Keratinocyte (primary cell): ENCODE measurements around the gene PARP14. TPM values are rescaled to one million over a fixed set of nuclear protein-coding genes. Genes with fewer than 3 reads are reported as not detected.

Source experiments
- DNase-seq: peaks from one replicate; pipeline ENCODE4 v3.0.0-alpha.2; 2011; ENCODE audit warnings: low read depth, missing footprints, low spot score
- FAIRE-seq: peaks from 2 replicates; lab custom pipeline; 2011; peaks lifted over from hg19 to GRCh38; lab: Jason Lieb, UNC
- H2AFZ ChIP-seq: 2 replicates; pipeline ENCODE4 v1.6.0; 2012; ENCODE audit warnings: low read length, control low read depth, inconsistent platforms; ENCODE audit not compliant: control insufficient read depth
- H3K27ac ChIP-seq: 2 replicates; pipeline ENCODE4 v1.5.1; 2011; ENCODE audit warnings: low read length; ENCODE audit not compliant: control insufficient read depth, insufficient read depth
- H3K27me3 ChIP-seq: 3 replicates; pipeline ENCODE4 v1.6.0; 2011; ENCODE audit warnings: low read length; ENCODE audit not compliant: control insufficient read depth, insufficient read depth; ENCODE audit errors: extremely low read depth
- H3K36me3 ChIP-seq, 2 experiments: 2 replicates in 1 of 2; 3 replicates in 1 of 2; pipeline ENCODE4 v1.5.1; 2011; ENCODE audit warnings: low read length in 2 of 2, mild to moderate bottlenecking in 1 of 2; ENCODE audit not compliant: control insufficient read depth in 2 of 2, insufficient read depth in 2 of 2; ENCODE audit errors: extremely low read depth in 1 of 2
- H3K4me1 ChIP-seq: 3 replicates; pipeline ENCODE4 v1.5.1; 2011; ENCODE audit warnings: low read length; ENCODE audit not compliant: control insufficient read depth, insufficient read depth; ENCODE audit errors: extremely low read depth
- H3K4me2 ChIP-seq: 3 replicates; pipeline ENCODE4 v1.6.0; 2011; ENCODE audit warnings: low read depth, low read length; ENCODE audit not compliant: control insufficient read depth, insufficient read depth; ENCODE audit errors: extremely low read depth
- H3K4me3 ChIP-seq, 3 experiments: fragments of 200-600 bp in 1 of 3; sonication (generic) in 1 of 3; 2 replicates in 2 of 3; 3 replicates in 1 of 3; pipeline ENCODE4 v1.5.1; 2011 to 2016; ENCODE audit warnings: low read length in 3 of 3, mild to moderate bottlenecking in 3 of 3, control low read depth in 2 of 3, inconsistent platforms in 1 of 3, low read depth in 1 of 3, mixed read lengths in 1 of 3, mixed run types in 1 of 3, moderate library complexity in 1 of 3; ENCODE audit not compliant: control insufficient read depth in 2 of 3, insufficient read depth in 2 of 3; ENCODE audit errors: extremely low read depth in 1 of 3
- H3K79me2 ChIP-seq: 2 replicates; pipeline ENCODE4 v1.6.0; 2012; ENCODE audit warnings: low read length; ENCODE audit not compliant: control insufficient read depth, insufficient read depth
- H3K9ac ChIP-seq: 3 replicates; pipeline ENCODE4 v1.6.0; 2011; ENCODE audit warnings: low read length; ENCODE audit not compliant: control insufficient read depth, insufficient read depth; ENCODE audit errors: extremely low read depth
- H3K9me1 ChIP-seq: 3 replicates; pipeline ENCODE4 v1.6.0; 2011; ENCODE audit warnings: low read length; ENCODE audit not compliant: control insufficient read depth, insufficient read depth; ENCODE audit errors: extremely low read depth
- H3K9me3 ChIP-seq: 2 replicates; pipeline ENCODE4 v1.5.1; 2012; ENCODE audit warnings: low read depth, low read length; ENCODE audit not compliant: control insufficient read depth
- H4K20me1 ChIP-seq: 3 replicates; pipeline ENCODE4 v1.6.0; 2011; ENCODE audit warnings: low read length; ENCODE audit not compliant: control insufficient read depth, insufficient read depth; ENCODE audit errors: extremely low read depth
- EZH2 ChIP-seq: IDR thresholded peaks from one replicate; pipeline ENCODE4 v1.6.1; 2012; ENCODE audit warnings: inconsistent platforms, mild to moderate bottlenecking, low read length, moderate library complexity
- dilution Hi-C: fragments of 300-500 bp; cut with MboI; formaldehyde crosslinking; loops from one replicate; pipeline ENCODE4 v1.7.0; 2020; ENCODE audit warnings: low sequenced_read_pairs; ENCODE audit not compliant: extremely low pct_ligation_motif_present
- polyA plus RNA-seq, 5 experiments: library from polyadenylated mRNA; depleted of rRNA in 3 of 5; stranded (reverse) in 3 of 5; stranded (forward) in 1 of 5; unstranded in 1 of 5; fragments of >200 nt; gene quantifications; 1 replicate in 1 of 5; 2 replicates in 3 of 5; 3 replicates in 1 of 5; pipeline versions ENCODE4 v1.2.1 to v1.2.3, GENCODE V29; 2011 to 2012; ENCODE audit warnings: missing spikeins in 2 of 5, low read depth in 1 of 5, low replicate concordance in 1 of 5
- TF ChIP-seq, protein P1 (sequence below), 3 experiments: IDR thresholded peaks in 1 of 3; conservative IDR thresholded peaks in 1 of 3; optimal IDR thresholded peaks in 1 of 3; 2 replicates in 2 of 3; 3 replicates in 1 of 3; pipeline versions ENCODE3 to v1.5.1; 2011; ENCODE audit warnings: low read length in 3 of 3, mild to moderate bottlenecking in 3 of 3, moderate library complexity in 2 of 3, control low read depth in 1 of 3, inconsistent platforms in 1 of 3; ENCODE audit not compliant: insufficient read depth in 2 of 3; ENCODE audit errors: extremely low read depth in 1 of 3

PARP14 gene
- polyA plus RNA-seq, 1 donor (not counting 4 experiments of a cell fraction or from before 2014, with no cell fraction given): 25.7 TPM

GRCh38 chr3:122636697-122637096, 43.9 kb upstream of the PARP14 start:
- H3K27ac ChIP-seq: peak overlapping the region; percentile 42
- H3K4me2 ChIP-seq: peak overlapping the region; percentile 60
- peak overlapping the region; percentile 25 for H2AFZ ChIP-seq
- dilution Hi-C loops: no loop called here
- H3K9me3 ChIP-seq: no peaks in the 10 kb centered on the region
- H3K9ac ChIP-seq: no peak overlapping the region
- TF ChIP-seq EZH2: no peak
- TF ChIP-seq, protein P1, sequence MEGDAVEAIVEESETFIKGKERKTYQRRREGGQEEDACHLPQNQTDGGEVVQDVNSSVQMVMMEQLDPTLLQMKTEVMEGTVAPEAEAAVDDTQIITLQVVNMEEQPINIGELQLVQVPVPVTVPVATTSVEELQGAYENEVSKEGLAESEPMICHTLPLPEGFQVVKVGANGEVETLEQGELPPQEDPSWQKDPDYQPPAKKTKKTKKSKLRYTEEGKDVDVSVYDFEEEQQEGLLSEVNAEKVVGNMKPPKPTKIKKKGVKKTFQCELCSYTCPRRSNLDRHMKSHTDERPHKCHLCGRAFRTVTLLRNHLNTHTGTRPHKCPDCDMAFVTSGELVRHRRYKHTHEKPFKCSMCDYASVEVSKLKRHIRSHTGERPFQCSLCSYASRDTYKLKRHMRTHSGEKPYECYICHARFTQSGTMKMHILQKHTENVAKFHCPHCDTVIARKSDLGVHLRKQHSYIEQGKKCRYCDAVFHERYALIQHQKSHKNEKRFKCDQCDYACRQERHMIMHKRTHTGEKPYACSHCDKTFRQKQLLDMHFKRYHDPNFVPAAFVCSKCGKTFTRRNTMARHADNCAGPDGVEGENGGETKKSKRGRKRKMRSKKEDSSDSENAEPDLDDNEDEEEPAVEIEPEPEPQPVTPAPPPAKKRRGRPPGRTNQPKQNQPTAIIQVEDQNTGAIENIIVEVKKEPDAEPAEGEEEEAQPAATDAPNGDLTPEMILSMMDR (optimal IDR thresholded peaks at IDR 0.05 in 1 of 3, IDR thresholded peaks at IDR 0.05 in 1 of 3, conservative IDR thresholded peaks at IDR 0.05 in 1 of 3; ENCODE audit: extremely low read depth in 1 of 3, insufficient read depth in 2 of 3, low read length in 3 of 3): no peak
- FAIRE-seq (peak; percentile 93), DNase-seq (peak; percentile 53)
- H3K36me3 ChIP-seq: no peaks in the 10 kb centered on the region
- peak overlapping the region in 1 of 3 experiments; percentile 45 for H3K4me3 ChIP-seq
- no peaks in the 10 kb centered on the region for H3K79me2 ChIP-seq
- no peaks in the 10 kb centered on the region for H3K9me1 ChIP-seq
- H4K20me1 ChIP-seq: no peaks in the 10 kb centered on the region
- no peaks in the 10 kb centered on the region for H3K27me3 ChIP-seq
- H3K4me1 ChIP-seq: peaks cover 20% of the 10 kb centered on the region

GRCh38 chr3:122640437-122640999, 40.1 kb upstream of the PARP14 start:
- FAIRE-seq (no peak), DNase-seq (no peak)
- Histone ChIP-seq H3K27ac (no peak overlapping the region), H3K4me2 (no peak overlapping the region), H3K4me1 (peaks cover 19% of the 10 kb centered on the region), H3K27me3 (no peaks in the 10 kb centered on the region), H3K79me2 (no peaks in the 10 kb centered on the region), H2AFZ (no peak overlapping the region), H3K9ac (no peak overlapping the region), H3K36me3 (no peaks in the 10 kb centered on the region), H3K4me3 (no peak overlapping the region), H3K9me3 (no peaks in the 10 kb centered on the region), H4K20me1 (no peaks in the 10 kb centered on the region), H3K9me1 (no peaks in the 10 kb centered on the region)
- TF ChIP-seq EZH2: no peak
- TF ChIP-seq, protein P1 (optimal IDR thresholded peaks at IDR 0.05 in 1 of 3, IDR thresholded peaks at IDR 0.05 in 1 of 3, conservative IDR thresholded peaks at IDR 0.05 in 1 of 3; ENCODE audit: extremely low read depth in 1 of 3, insufficient read depth in 2 of 3, low read length in 3 of 3): no peak
- dilution Hi-C loops: no loop called here
